GM21447 (cell line): ENCODE measurements around the gene OAF.
A peak's percentile ranks its signal among the peaks of the same experiment; 100 is the strongest.

ENCODE experiments used
- ATAC-seq: cut with Tn5 transposase; IDR thresholded peaks from one replicate; pipeline ENCODE4 v1.9.1; 2021; ENCODE audit not compliant: unreplicated experiment

Gene OAF

GRCh38 chr11:120182790-120183491 is 27.9 kb upstream of the OAF start:
- ATAC-seq, result no peak

GRCh38 chr11:120183701-120184141 is 27.1 kb upstream of the OAF start:
- ATAC-seq, result no peak

GRCh38 chr11:120184371-120184945 is 26.4 kb upstream of the OAF start:
- no peak for ATAC-seq

- ATAC-seq, result no peak
Observed at GRCh38 chr11:120184946-120185705, 25.7 kb upstream of the OAF start.

- ATAC-seq, result no peak
Observed at GRCh38 chr11:120185706-120186455, 25.0 kb upstream of the OAF start.

- no peak for ATAC-seq
Observed at GRCh38 chr11:120186456-120186773, 24.4 kb upstream of the OAF start.

- peak; percentile 72 for ATAC-seq
Observed at GRCh38 chr11:120186774-120187591, 23.8 kb upstream of the OAF start.

GRCh38 chr11:120188371-120188770 is 22.5 kb upstream of the OAF start:
- no peak for ATAC-seq

GRCh38 chr11:120188811-120189455 is 21.9 kb upstream of the OAF start:
- no peak for ATAC-seq

GRCh38 chr11:120191058-120191457 is 19.8 kb upstream of the OAF start:
- ATAC-seq, result no peak

- no peak for ATAC-seq
Observed at GRCh38 chr11:120192831-120193625, 17.8 kb upstream of the OAF start.

GRCh38 chr11:120194166-120194565 is 16.7 kb upstream of the OAF start:
- no peak for ATAC-seq

GRCh38 chr11:120195601-120196320 is 15.1 kb upstream of the OAF start:
- ATAC-seq, result no peak

GRCh38 chr11:120196826-120197225 is 14.0 kb upstream of the OAF start:
- no peak for ATAC-seq

- ATAC-seq, result no peak
Observed at GRCh38 chr11:120197251-120197891, 13.5 kb upstream of the OAF start.

GRCh38 chr11:120197977-120198376 is 12.9 kb upstream of the OAF start:
- ATAC-seq, result no peak

- no peak for ATAC-seq
Observed at GRCh38 chr11:120198403-120198786, 12.4 kb upstream of the OAF start.

- ATAC-seq, result no peak
Observed at GRCh38 chr11:120198787-120199469, 11.9 kb upstream of the OAF start.
